ENCODE measurements around the gene SCARB2. TPM values are rescaled to one million over a fixed set of nuclear protein-coding genes. Genes with fewer than 3 reads are reported as not detected.

SCARB2 gene
- total RNA-seq, 1 experiment from 2014 or later, result 51.3 TPM

GRCh38 chr4:76219299-76220055 is 5.9 kb upstream of the SCARB2 start:
- Histone ChIP-seq H3K9me3 (ENCODE audit: control insufficient read depth in 1 of 2, insufficient read depth in 1 of 2, low read depth in 1 of 2, low read length in 2 of 2) (no peaks in the 10 kb centered on the region), H4K20me1 (ENCODE audit: insufficient read depth) (no peaks in the 10 kb centered on the region), H3K36me3 (ENCODE audit: control insufficient read depth in 1 of 2, insufficient read depth in 2 of 2, low read length in 2 of 2) (no peaks in the 10 kb centered on the region), H3K27ac (ENCODE audit: low read depth, low read length) (no peak overlapping the region), H3K79me2 (ENCODE audit: insufficient read depth, low read length) (no peaks in the 10 kb centered on the region; the same call in 1 of the 2 replicates), H3K4me1 (ENCODE audit: control insufficient read depth in 1 of 2, insufficient read depth in 2 of 2, low read length in 2 of 2) (peaks cover 8% of the 10 kb centered on the region in 2 experiments; a peak in 3 of 4 replicates), H3K27me3 (ENCODE audit: insufficient read depth, low read length) (no peaks in the 10 kb centered on the region), H2AFZ (ENCODE audit: low read depth, low read length, poor library complexity, severe bottlenecking) (no peak overlapping the region), H3K4me2 (ENCODE audit: low read length) (no peak overlapping the region), H3K9me2 (ENCODE audit: insufficient read depth) (no peaks in the 10 kb centered on the region), H3K4me3 (replicated peaks in 1 of 2; ENCODE audit: low read depth in 1 of 2, low read length in 2 of 2) (no peak overlapping the region), H3K9ac (ENCODE audit: low read length) (no peak overlapping the region)
- 0 out of 2 replicates have a peak, but pooled peaks have one; percentile 24 for TF ChIP-seq CEBPB (IDR thresholded peaks at IDR 0.05; ENCODE audit: low read depth)
- no peak for TF ChIP-seq YY1 (IDR thresholded peaks at IDR 0.05; ENCODE audit: extremely low read depth, insufficient replicate concordance, low read depth, low read length)
- ChIA-PET CTCF (no interaction called here), POLR2A (no interaction called here), RAD21 (ENCODE audit: low non-redundant PET in 1 of 2, low total read pairs in 2 of 2, uncharacterized antibody in 2 of 2, unreplicated experiment in 2 of 2) (no interaction called here)
- no peak for ATAC-seq
- no TSS peak for BruUV-seq (replicated peaks)
- no peak for DNase-seq (ENCODE audit: low read depth, low spot score)
- intact Hi-C loops (cut with micrococcal nuclease), result no loop called here

GRCh38 chr4:76216975-76217814 is 3.6 kb upstream of the SCARB2 start:
- no peaks in the 10 kb centered on the region for H4K20me1 ChIP-seq (ENCODE audit: insufficient read depth)
- no peak overlapping the region for H3K27ac ChIP-seq (ENCODE audit: low read depth, low read length)
- ChIA-PET CTCF (no interaction called here), RAD21 (ENCODE audit: low non-redundant PET in 1 of 2, low total read pairs in 2 of 2, uncharacterized antibody in 2 of 2, unreplicated experiment in 2 of 2) (no interaction called here), POLR2A (no interaction called here)
- TF ChIP-seq TCF7L2 (IDR thresholded peaks at IDR 0.05; ENCODE audit: borderline replicate concordance, extremely low read depth, insufficient read depth, insufficient read length), result no peak
- TF ChIP-seq EZH2phosphoT487 (IDR thresholded peaks at IDR 0.05; ENCODE audit: borderline replicate concordance), result no peak
- TF ChIP-seq CEBPB (IDR thresholded peaks at IDR 0.05; ENCODE audit: low read depth), result no peak
- ATAC-seq (no peak), DNase-seq (ENCODE audit: low read depth, low spot score) (no peak)
- no peak overlapping the region for H3K9ac ChIP-seq (ENCODE audit: low read length)
- no peak overlapping the region for H3K4me3 ChIP-seq (replicated peaks in 1 of 2; ENCODE audit: low read depth in 1 of 2, low read length in 2 of 2)
- intact Hi-C loops (cut with micrococcal nuclease), result no loop called here
- no peaks in the 10 kb centered on the region for H3K27me3 ChIP-seq (ENCODE audit: insufficient read depth, low read length)
- no peak overlapping the region for H3K4me2 ChIP-seq (ENCODE audit: low read length)
- H3K4me1 ChIP-seq (ENCODE audit: control insufficient read depth in 1 of 2, insufficient read depth in 2 of 2, low read length in 2 of 2), result peaks cover 17 to 26% of the 10 kb centered on the region in 2 experiments; a peak in 3 of 4 replicates
- no TSS peak for BruUV-seq (replicated peaks)
- H3K36me3 ChIP-seq (ENCODE audit: control insufficient read depth in 1 of 2, insufficient read depth in 2 of 2, low read length in 2 of 2), result no peaks in the 10 kb centered on the region
- H3K79me2 ChIP-seq (ENCODE audit: insufficient read depth, low read length), result peaks cover 12% of the 10 kb centered on the region
- no peaks in the 10 kb centered on the region for H3K9me3 ChIP-seq (ENCODE audit: control insufficient read depth in 1 of 2, insufficient read depth in 1 of 2, low read depth in 1 of 2, low read length in 2 of 2)
- H3K9me2 ChIP-seq (ENCODE audit: insufficient read depth), result no peaks in the 10 kb centered on the region
- no peak overlapping the region for H2AFZ ChIP-seq (ENCODE audit: low read depth, low read length, poor library complexity, severe bottlenecking)

Data from HCT116 (cell line).